K562 (cell line): ENCODE data around the gene PIK3CA. TPM values are rescaled to one million over a fixed set of nuclear protein-coding genes. Genes with fewer than 3 reads are reported as not detected.

Experiments
- FOSL1 ChIP-seq: fragments of 200-800 bp; sonication (Bioruptor generic); conservative IDR thresholded peaks from 2 replicates; pipeline ENCODE4 v1.6.1; 2016; ENCODE audit warnings: missing genetic modification characterization, missing compliant biosample characterization
- JUND ChIP-seq, 2 experiments: IDR thresholded peaks; 2 replicates in 1 of 2; 3 replicates in 1 of 2; pipeline ENCODE4 v1.6.1; 2011; ENCODE audit warnings: borderline replicate concordance in 2 of 2, low read depth in 2 of 2, low read length in 2 of 2, improper control_type of control experiment in 1 of 2, missing biosample characterization in 1 of 2, missing genetic modification characterization in 1 of 2, missing genetic modification reagents in 1 of 2
- SNRNP70 ChIP-seq: fragments of 200-400 bp; formaldehyde crosslinking; optimal IDR thresholded peaks from 2 replicates; pipeline ENCODE3; 2017; ENCODE audit warnings: low read depth, low read length
- polyA plus RNA-seq, 8 experiments: library from polyadenylated mRNA; depleted of rRNA in 4 of 8; stranded (reverse) in 5 of 8; unstranded in 3 of 8; fragments of >200 nt; fragmentation: Nextera tagmentation in 2 of 8; fragmentation: Illumina TruSeq in 1 of 8; extraction: Ambion mirVana in 2 of 8; extraction: Trizol in 1 of 8; gene quantifications; 2 replicates each; pipeline versions ENCODE4 v1.2.1 to v1.2.3, GENCODE V29; 2011 to 2014; ENCODE audit warnings: inconsistent platforms in 1 of 8, missing spikeins in 1 of 8
- total RNA-seq, 7 experiments: library from RNA; depleted of rRNA in 6 of 7; stranded (reverse); fragments of >200 nt in 6 of 7; fragmentation: Illumina TruSeq in 2 of 7; extraction: Trizol in 2 of 7; gene quantifications; 2 replicates each; pipeline versions ENCODE4 v1.2.1 to v1.2.3, GENCODE V29; 2011 to 2021; ENCODE audit warnings: low replicate concordance in 1 of 7
- TF ChIP-seq, protein P1 (sequence below), 2 experiments: fragments of 450-650 bp in 1 of 2; sonication (generic) in 1 of 2; formaldehyde crosslinking in 1 of 2; IDR thresholded peaks in 1 of 2; conservative IDR thresholded peaks in 1 of 2; 2 replicates each; pipeline versions ENCODE4 v1.6.1 to v1.8.1; 2016 to 2023; ENCODE audit warnings: mild to moderate bottlenecking in 2 of 2, moderate library complexity in 2 of 2, inconsistent platforms in 1 of 2, missing genetic modification reagents in 1 of 2
- TF ChIP-seq, protein P2 (sequence below): fragments of 200-600 bp; sonication (generic); IDR thresholded peaks from one replicate; pipeline ENCODE4 v1.6.1; 2012; ENCODE audit warnings: mild to moderate bottlenecking, low read depth, low read length, inconsistent platforms

PIK3CA gene
- total and polyA plus RNA-seq, 9 of the 15 experiments (the other 6 are each of a cell fraction or from before 2014, with no cell fraction given) = 3.8 to 19.4 (median 10.8) TPM

DNA sequence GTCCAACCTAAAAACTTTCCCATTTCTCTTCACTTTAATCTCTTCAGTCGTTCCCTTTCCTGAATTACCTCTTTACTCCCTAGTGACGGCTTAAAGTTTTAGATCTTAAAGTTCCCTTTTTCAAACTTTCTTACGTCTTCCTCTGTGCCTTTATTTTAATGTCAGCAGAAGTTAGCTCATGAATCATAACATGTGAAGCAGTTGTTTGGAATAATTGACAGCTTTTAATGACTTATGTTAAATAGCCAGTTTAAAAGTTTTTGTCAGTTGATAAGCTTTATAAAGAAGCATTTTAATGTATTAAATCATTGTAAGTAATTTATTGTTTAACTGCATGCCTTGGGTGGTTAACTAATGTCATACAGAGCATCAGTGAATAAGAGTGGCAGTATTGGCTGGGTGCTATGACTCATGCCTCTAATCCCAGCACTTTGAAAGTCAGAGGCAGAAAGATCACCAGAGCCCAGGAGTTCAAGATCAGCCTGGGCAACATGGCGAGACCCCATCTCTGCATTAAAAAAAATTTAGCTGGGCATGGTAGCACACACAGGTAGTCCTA is 33.9 kb downstream of the PIK3CA start (continued):
- TF ChIP-seq, protein P1, sequence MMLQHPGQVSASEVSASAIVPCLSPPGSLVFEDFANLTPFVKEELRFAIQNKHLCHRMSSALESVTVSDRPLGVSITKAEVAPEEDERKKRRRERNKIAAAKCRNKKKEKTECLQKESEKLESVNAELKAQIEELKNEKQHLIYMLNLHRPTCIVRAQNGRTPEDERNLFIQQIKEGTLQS (IDR thresholded peaks at IDR 0.05) = peak; percentile 62
- TF ChIP-seq, protein P1 (CRISPR knock-in tag; conservative IDR thresholded peaks at IDR 0.05) = no peak
- peak; percentile 47; the same call in 1 of the 2 replicates for TF ChIP-seq JUND (IDR thresholded peaks at IDR 0.05; ENCODE audit: borderline replicate concordance, low read depth, low read length)
- TF ChIP-seq JUND (tag; IDR thresholded peaks at IDR 0.05; ENCODE audit: borderline replicate concordance, low read depth, low read length) = peak; percentile 60; the same call in 2 of the 3 replicates
- TF ChIP-seq SNRNP70 = no peak
- TF ChIP-seq FOSL1 (tag) = peak; percentile 55
- TF ChIP-seq, protein P2, sequence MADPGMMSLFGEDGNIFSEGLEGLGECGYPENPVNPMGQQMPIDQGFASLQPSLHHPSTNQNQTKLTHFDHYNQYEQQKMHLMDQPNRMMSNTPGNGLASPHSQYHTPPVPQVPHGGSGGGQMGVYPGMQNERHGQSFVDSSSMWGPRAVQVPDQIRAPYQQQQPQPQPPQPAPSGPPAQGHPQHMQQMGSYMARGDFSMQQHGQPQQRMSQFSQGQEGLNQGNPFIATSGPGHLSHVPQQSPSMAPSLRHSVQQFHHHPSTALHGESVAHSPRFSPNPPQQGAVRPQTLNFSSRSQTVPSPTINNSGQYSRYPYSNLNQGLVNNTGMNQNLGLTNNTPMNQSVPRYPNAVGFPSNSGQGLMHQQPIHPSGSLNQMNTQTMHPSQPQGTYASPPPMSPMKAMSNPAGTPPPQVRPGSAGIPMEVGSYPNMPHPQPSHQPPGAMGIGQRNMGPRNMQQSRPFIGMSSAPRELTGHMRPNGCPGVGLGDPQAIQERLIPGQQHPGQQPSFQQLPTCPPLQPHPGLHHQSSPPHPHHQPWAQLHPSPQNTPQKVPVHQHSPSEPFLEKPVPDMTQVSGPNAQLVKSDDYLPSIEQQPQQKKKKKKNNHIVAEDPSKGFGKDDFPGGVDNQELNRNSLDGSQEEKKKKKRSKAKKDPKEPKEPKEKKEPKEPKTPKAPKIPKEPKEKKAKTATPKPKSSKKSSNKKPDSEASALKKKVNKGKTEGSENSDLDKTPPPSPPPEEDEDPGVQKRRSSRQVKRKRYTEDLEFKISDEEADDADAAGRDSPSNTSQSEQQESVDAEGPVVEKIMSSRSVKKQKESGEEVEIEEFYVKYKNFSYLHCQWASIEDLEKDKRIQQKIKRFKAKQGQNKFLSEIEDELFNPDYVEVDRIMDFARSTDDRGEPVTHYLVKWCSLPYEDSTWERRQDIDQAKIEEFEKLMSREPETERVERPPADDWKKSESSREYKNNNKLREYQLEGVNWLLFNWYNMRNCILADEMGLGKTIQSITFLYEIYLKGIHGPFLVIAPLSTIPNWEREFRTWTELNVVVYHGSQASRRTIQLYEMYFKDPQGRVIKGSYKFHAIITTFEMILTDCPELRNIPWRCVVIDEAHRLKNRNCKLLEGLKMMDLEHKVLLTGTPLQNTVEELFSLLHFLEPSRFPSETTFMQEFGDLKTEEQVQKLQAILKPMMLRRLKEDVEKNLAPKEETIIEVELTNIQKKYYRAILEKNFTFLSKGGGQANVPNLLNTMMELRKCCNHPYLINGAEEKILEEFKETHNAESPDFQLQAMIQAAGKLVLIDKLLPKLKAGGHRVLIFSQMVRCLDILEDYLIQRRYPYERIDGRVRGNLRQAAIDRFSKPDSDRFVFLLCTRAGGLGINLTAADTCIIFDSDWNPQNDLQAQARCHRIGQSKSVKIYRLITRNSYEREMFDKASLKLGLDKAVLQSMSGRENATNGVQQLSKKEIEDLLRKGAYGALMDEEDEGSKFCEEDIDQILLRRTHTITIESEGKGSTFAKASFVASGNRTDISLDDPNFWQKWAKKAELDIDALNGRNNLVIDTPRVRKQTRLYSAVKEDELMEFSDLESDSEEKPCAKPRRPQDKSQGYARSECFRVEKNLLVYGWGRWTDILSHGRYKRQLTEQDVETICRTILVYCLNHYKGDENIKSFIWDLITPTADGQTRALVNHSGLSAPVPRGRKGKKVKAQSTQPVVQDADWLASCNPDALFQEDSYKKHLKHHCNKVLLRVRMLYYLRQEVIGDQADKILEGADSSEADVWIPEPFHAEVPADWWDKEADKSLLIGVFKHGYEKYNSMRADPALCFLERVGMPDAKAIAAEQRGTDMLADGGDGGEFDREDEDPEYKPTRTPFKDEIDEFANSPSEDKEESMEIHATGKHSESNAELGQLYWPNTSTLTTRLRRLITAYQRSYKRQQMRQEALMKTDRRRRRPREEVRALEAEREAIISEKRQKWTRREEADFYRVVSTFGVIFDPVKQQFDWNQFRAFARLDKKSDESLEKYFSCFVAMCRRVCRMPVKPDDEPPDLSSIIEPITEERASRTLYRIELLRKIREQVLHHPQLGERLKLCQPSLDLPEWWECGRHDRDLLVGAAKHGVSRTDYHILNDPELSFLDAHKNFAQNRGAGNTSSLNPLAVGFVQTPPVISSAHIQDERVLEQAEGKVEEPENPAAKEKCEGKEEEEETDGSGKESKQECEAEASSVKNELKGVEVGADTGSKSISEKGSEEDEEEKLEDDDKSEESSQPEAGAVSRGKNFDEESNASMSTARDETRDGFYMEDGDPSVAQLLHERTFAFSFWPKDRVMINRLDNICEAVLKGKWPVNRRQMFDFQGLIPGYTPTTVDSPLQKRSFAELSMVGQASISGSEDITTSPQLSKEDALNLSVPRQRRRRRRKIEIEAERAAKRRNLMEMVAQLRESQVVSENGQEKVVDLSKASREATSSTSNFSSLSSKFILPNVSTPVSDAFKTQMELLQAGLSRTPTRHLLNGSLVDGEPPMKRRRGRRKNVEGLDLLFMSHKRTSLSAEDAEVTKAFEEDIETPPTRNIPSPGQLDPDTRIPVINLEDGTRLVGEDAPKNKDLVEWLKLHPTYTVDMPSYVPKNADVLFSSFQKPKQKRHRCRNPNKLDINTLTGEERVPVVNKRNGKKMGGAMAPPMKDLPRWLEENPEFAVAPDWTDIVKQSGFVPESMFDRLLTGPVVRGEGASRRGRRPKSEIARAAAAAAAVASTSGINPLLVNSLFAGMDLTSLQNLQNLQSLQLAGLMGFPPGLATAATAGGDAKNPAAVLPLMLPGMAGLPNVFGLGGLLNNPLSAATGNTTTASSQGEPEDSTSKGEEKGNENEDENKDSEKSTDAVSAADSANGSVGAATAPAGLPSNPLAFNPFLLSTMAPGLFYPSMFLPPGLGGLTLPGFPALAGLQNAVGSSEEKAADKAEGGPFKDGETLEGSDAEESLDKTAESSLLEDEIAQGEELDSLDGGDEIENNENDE = no peak
